Measurements from ENCODE around the gene BSND.

DNA sequence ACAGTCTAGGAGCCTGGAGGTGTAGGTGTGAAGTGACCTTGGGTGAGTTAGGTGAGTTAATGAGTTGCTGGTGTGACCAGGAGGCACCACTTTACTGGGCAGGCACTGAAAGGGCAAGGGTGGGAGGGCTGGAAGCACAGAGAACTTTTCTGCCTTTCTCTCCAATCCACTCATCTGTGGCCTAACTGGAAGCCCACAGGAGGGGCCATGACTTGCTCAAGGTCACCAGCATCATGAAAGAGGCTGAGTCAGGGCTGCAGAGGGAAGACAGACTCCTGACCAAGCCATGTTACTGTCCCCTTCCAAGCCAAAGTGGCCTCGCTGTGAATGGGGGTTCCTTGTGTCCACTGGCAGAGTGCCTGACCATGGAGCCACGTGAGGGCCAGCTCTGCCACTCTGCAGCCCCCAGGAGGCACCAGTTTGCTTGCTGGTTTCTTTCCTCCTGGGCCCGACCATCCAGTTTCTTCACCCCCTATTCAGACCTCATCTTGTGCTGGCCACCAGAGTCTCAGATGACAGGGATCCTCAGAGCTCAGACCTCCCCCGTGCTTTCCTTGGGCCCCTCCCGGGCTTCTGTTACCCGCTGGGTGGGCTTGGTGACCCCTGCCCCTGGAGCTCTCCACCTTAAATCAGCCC lies 4.3 kb upstream of the BSND start:
- TF ChIP-seq EZH2 (IDR thresholded peaks at IDR 0.05; ENCODE audit: low read length), result no peak
- no peak for TF ChIP-seq CTCF (optimal IDR thresholded peaks at IDR 0.05 in 1 of 3, IDR thresholded peaks at IDR 0.05 in 1 of 3, conservative IDR thresholded peaks at IDR 0.05 in 1 of 3; ENCODE audit: extremely low read depth in 1 of 3, insufficient read depth in 2 of 3, low read length in 3 of 3)
